ENCODE measurements around the gene SF3B3.

DNA sequence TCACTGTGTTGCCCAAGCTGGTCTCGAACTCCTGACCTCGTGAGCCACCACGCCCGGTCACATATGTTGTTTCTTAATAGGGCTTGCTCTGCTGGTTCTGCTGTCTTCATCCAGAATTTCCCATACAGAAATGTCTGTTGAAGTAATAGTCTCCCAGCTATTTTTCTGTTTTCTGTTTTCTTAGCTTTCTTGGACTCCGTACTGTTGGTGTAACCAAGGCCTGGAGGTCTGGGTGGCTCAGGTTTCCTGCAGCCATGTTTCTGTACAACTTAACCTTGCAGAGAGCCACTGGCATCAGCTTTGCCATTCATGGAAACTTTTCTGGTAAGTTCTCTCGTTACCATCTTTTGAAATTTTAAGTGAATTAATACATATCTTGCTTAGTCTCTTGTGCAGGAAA is 2.8 kb downstream of the SF3B3 start:
- TF ChIP-seq, protein P1, sequence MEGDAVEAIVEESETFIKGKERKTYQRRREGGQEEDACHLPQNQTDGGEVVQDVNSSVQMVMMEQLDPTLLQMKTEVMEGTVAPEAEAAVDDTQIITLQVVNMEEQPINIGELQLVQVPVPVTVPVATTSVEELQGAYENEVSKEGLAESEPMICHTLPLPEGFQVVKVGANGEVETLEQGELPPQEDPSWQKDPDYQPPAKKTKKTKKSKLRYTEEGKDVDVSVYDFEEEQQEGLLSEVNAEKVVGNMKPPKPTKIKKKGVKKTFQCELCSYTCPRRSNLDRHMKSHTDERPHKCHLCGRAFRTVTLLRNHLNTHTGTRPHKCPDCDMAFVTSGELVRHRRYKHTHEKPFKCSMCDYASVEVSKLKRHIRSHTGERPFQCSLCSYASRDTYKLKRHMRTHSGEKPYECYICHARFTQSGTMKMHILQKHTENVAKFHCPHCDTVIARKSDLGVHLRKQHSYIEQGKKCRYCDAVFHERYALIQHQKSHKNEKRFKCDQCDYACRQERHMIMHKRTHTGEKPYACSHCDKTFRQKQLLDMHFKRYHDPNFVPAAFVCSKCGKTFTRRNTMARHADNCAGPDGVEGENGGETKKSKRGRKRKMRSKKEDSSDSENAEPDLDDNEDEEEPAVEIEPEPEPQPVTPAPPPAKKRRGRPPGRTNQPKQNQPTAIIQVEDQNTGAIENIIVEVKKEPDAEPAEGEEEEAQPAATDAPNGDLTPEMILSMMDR (optimal IDR thresholded peaks at IDR 0.05 in 1 of 3, IDR thresholded peaks at IDR 0.05 in 1 of 3, conservative IDR thresholded peaks at IDR 0.05 in 1 of 3; ENCODE audit: extremely low read depth in 1 of 3, insufficient read depth in 2 of 3, low read length in 3 of 3) = no peak
- no peak for TF ChIP-seq EZH2 (IDR thresholded peaks at IDR 0.05; ENCODE audit: low read length)
